Neural cell (in vitro differentiated cells): ENCODE results near the gene TBP. TPM values are rescaled to one million over a fixed set of nuclear protein-coding genes. Genes with fewer than 3 reads are reported as not detected.
"Not testable (repeated sequence)": the region's sequence is repeated elsewhere in the genome, so short reads cannot be mapped to it uniquely, and the experiment has no call there.

Experiments
- H2AFZ ChIP-seq: fragments of 200-600, 300-800 bp; sonication (generic), shearing (Covaris generic); 2 replicates; pipeline ENCODE4 v1.6.0; 2014; ENCODE audit warnings: low read depth, mild to moderate bottlenecking, antibody characterized with exemption, low read length, moderate library complexity
- H3F3A ChIP-seq: fragments of 200-600 bp; shearing (Covaris generic); 2 replicates; pipeline ENCODE4 v1.6.1; 2016; ENCODE audit warnings: mild to moderate bottlenecking, moderate library complexity, mixed read lengths, antibody characterized with exemption, low read length; ENCODE audit not compliant: insufficient read depth, poor library complexity, severe bottlenecking
- H3K27ac ChIP-seq: fragments of 200-600, 300-800 bp; sonication (generic), shearing (Covaris generic); 2 replicates; pipeline ENCODE4 v1.5.1; 2014; ENCODE audit warnings: mild to moderate bottlenecking, low read length, moderate library complexity
- H3K27me3 ChIP-seq: fragments of 300-800, 200-600 bp; sonication (generic), shearing (Covaris generic); 2 replicates; pipeline ENCODE4 v1.6.0; 2014; ENCODE audit warnings: mild to moderate bottlenecking, low read depth, low read length, moderate library complexity; ENCODE audit not compliant: insufficient read depth
- H3K36me3 ChIP-seq: fragments of 300-800, 200-600 bp; sonication (generic), shearing (Covaris generic); 2 replicates; pipeline ENCODE4 v1.5.1; 2014; ENCODE audit warnings: mild to moderate bottlenecking, antibody characterized with exemption, low read length, moderate library complexity; ENCODE audit not compliant: insufficient read depth
- H3K4me2 ChIP-seq: fragments of 300-800, 200-600 bp; sonication (generic), shearing (Covaris generic); 2 replicates; pipeline ENCODE4 v1.6.0; 2014; ENCODE audit warnings: mild to moderate bottlenecking, low read length
- H3K4me3 ChIP-seq: fragments of 300-800, 200-600 bp; sonication (generic), shearing (Covaris generic); 2 replicates; pipeline ENCODE4 v1.5.1; 2014; ENCODE audit warnings: mild to moderate bottlenecking, low read length, moderate library complexity
- H3K79me2 ChIP-seq: fragments of 200-600 bp; shearing (Covaris generic); replicated peaks from 2 replicates; pipeline ENCODE4 v1.6.0; 2014; ENCODE audit warnings: mild to moderate bottlenecking, low read length, moderate library complexity; ENCODE audit not compliant: insufficient read depth
- H3K9ac ChIP-seq: fragments of 300-800, 200-600 bp; sonication (generic), shearing (Covaris generic); 2 replicates; pipeline ENCODE4 v1.6.1; 2016; ENCODE audit warnings: mild to moderate bottlenecking, low read length, mixed read lengths
- H3K9me2 ChIP-seq: fragments of 200-600 bp; shearing (Covaris generic); 2 replicates; pipeline ENCODE4 v1.6.1; 2016; ENCODE audit warnings: mild to moderate bottlenecking, low read length, mixed read lengths; ENCODE audit not compliant: insufficient read depth
- H3K9me3 ChIP-seq: fragments of 200-600, 300-800 bp; sonication (generic), shearing (Covaris generic); 2 replicates; pipeline ENCODE4 v1.6.1; 2016; ENCODE audit warnings: mild to moderate bottlenecking, mixed run types, low read length, moderate library complexity, mixed read lengths
- H4K20me1 ChIP-seq: fragments of 200-600 bp; shearing (Covaris generic); 2 replicates; pipeline ENCODE4 v1.6.1; 2016; ENCODE audit warnings: mild to moderate bottlenecking, mixed run types; ENCODE audit not compliant: insufficient read depth
- EP300 ChIP-seq: fragments of 450-650 bp; conservative IDR thresholded peaks from 2 replicates; pipeline ENCODE4 v1.6.1; 2014; ENCODE audit warnings: antibody characterized with exemption, mild to moderate bottlenecking, moderate library complexity; ENCODE audit not compliant: poor library complexity, severe bottlenecking
- EZH2 ChIP-seq: fragments of 200-600, 300-800 bp; shearing (Covaris generic), sonication (generic); IDR thresholded peaks from 2 replicates; pipeline ENCODE4 v1.6.1; 2014; ENCODE audit warnings: antibody characterized with exemption, low read length, borderline replicate concordance, mild to moderate bottlenecking; ENCODE audit not compliant: insufficient read depth, poor library complexity, severe bottlenecking
- MXI1 ChIP-seq: fragments of 450-650 bp; conservative IDR thresholded peaks from 2 replicates; pipeline ENCODE4 v1.6.1; 2014; ENCODE audit warnings: antibody characterized with exemption, mild to moderate bottlenecking; ENCODE audit not compliant: poor library complexity, severe bottlenecking
- POLR2AphosphoS5 ChIP-seq: IDR thresholded peaks from 2 replicates; pipeline ENCODE4 v1.6.1; 2012
- RAD21 ChIP-seq: fragments of 450-650 bp; conservative IDR thresholded peaks from 2 replicates; pipeline ENCODE4 v1.6.1; 2014; ENCODE audit warnings: antibody characterized with exemption, mild to moderate bottlenecking, moderate library complexity
- SMC3 ChIP-seq: fragments of 450-650 bp; conservative IDR thresholded peaks from 2 replicates; pipeline ENCODE4 v1.6.1; 2014; ENCODE audit warnings: antibody characterized with exemption, mild to moderate bottlenecking, moderate library complexity; ENCODE audit not compliant: poor library complexity
- TAF1 ChIP-seq: IDR thresholded peaks from 2 replicates; pipeline ENCODE4 v1.6.1; 2012; ENCODE audit warnings: low read depth
- polyA plus RNA-seq: library from polyadenylated mRNA; depleted of rRNA; stranded (reverse); fragments of >200 nt; gene quantifications from 2 replicates; pipeline ENCODE4 v1.2.3, GENCODE V29; 2014
- TF ChIP-seq, protein P1 (sequence below): IDR thresholded peaks from 2 replicates; pipeline ENCODE4 v1.6.1; 2012; ENCODE audit warnings: borderline replicate concordance
- TF ChIP-seq, protein P2 (sequence below): fragments of 450-650 bp; IDR thresholded peaks from 2 replicates; pipeline ENCODE4 v1.5.1; 2014; ENCODE audit warnings: antibody characterized with exemption, mild to moderate bottlenecking, moderate library complexity; ENCODE audit not compliant: poor library complexity, severe bottlenecking

Gene TBP
- polyA plus RNA-seq, 1 donor from 2014 or later, result 30.2 TPM

DNA sequence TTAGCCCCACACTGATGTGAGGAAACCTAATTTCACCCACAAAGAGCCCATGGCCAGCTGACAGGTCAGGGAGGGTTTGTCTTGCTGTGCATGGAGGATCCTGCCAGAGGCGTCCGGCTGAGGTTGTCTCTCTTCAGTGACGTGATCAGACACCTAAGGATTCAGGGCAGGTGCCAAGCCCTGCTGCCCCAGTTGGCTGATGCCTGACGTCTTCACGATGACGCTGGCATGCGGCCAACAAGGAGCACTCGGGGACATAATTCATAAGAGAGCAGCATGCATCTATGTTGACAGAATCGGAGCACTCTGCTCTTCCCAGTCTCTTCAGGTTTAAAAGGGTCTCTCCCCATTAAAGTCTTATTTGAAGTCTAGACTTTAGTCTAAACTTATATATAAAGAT, 48.9 kb upstream of the TBP start:
- no peak overlapping the region for H3K9ac ChIP-seq
- H3K9me2 ChIP-seq, result no peaks in the 10 kb centered on the region
- no peaks in the 10 kb centered on the region for H3K79me2 ChIP-seq
- H2AFZ ChIP-seq, result no peak overlapping the region
- TF ChIP-seq, protein P1, sequence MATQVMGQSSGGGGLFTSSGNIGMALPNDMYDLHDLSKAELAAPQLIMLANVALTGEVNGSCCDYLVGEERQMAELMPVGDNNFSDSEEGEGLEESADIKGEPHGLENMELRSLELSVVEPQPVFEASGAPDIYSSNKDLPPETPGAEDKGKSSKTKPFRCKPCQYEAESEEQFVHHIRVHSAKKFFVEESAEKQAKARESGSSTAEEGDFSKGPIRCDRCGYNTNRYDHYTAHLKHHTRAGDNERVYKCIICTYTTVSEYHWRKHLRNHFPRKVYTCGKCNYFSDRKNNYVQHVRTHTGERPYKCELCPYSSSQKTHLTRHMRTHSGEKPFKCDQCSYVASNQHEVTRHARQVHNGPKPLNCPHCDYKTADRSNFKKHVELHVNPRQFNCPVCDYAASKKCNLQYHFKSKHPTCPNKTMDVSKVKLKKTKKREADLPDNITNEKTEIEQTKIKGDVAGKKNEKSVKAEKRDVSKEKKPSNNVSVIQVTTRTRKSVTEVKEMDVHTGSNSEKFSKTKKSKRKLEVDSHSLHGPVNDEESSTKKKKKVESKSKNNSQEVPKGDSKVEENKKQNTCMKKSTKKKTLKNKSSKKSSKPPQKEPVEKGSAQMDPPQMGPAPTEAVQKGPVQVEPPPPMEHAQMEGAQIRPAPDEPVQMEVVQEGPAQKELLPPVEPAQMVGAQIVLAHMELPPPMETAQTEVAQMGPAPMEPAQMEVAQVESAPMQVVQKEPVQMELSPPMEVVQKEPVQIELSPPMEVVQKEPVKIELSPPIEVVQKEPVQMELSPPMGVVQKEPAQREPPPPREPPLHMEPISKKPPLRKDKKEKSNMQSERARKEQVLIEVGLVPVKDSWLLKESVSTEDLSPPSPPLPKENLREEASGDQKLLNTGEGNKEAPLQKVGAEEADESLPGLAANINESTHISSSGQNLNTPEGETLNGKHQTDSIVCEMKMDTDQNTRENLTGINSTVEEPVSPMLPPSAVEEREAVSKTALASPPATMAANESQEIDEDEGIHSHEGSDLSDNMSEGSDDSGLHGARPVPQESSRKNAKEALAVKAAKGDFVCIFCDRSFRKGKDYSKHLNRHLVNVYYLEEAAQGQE, result no peak
- TF ChIP-seq, protein P2, sequence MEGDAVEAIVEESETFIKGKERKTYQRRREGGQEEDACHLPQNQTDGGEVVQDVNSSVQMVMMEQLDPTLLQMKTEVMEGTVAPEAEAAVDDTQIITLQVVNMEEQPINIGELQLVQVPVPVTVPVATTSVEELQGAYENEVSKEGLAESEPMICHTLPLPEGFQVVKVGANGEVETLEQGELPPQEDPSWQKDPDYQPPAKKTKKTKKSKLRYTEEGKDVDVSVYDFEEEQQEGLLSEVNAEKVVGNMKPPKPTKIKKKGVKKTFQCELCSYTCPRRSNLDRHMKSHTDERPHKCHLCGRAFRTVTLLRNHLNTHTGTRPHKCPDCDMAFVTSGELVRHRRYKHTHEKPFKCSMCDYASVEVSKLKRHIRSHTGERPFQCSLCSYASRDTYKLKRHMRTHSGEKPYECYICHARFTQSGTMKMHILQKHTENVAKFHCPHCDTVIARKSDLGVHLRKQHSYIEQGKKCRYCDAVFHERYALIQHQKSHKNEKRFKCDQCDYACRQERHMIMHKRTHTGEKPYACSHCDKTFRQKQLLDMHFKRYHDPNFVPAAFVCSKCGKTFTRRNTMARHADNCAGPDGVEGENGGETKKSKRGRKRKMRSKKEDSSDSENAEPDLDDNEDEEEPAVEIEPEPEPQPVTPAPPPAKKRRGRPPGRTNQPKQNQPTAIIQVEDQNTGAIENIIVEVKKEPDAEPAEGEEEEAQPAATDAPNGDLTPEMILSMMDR, result no peak
- TF ChIP-seq TAF1, result no peak
- TF ChIP-seq RAD21, result no peak
- TF ChIP-seq POLR2AphosphoS5, result no peak
- TF ChIP-seq SMC3, result no peak
- H3K4me2 ChIP-seq, result no peak overlapping the region
- no peaks in the 10 kb centered on the region for H3F3A ChIP-seq
- H3K27me3 ChIP-seq, result no peaks in the 10 kb centered on the region
- no peak overlapping the region for H3K27ac ChIP-seq
- H3K4me3 ChIP-seq, result no peak overlapping the region
- H3K9me3 ChIP-seq, result peaks cover 9% of the 10 kb centered on the region
- no peaks in the 10 kb centered on the region for H4K20me1 ChIP-seq
- H3K36me3 ChIP-seq, result no peaks in the 10 kb centered on the region

DNA sequence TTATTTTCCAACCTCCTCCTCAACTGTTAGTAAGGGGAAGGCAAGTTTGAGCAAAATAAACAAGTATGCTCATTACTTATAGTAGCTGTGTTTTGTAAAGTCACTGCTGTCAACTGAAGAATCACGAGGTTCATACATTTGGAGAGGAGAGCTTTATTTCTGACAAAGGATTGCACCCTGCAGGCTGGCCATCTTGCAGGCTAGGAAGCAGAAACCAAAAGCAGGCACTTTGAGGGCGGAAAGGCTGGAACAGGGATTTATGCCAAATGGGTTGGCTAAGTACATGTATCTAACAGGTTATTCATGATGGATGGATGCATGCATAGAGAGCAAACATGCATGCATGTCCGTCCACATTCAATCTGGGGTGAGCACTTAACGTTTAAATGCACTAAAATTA, 47.7 kb upstream of the TBP start:
- H3F3A ChIP-seq, result no peaks in the 10 kb centered on the region
- H3K9me2 ChIP-seq, result no peaks in the 10 kb centered on the region
- H3K9ac ChIP-seq, result no peak overlapping the region
- no peaks in the 10 kb centered on the region for H3K79me2 ChIP-seq
- H2AFZ ChIP-seq, result no peak overlapping the region
- H3K27ac ChIP-seq, result no peak overlapping the region
- TF ChIP-seq POLR2AphosphoS5 (no peak), EZH2 (no peak), TAF1 (no peak), EP300 (no peak), RAD21 (no peak), SMC3 (no peak), MXI1 (no peak)
- TF ChIP-seq, protein P2, result no peak
- TF ChIP-seq, protein P1, result no peak
- no peak overlapping the region for H3K4me2 ChIP-seq
- H4K20me1 ChIP-seq, result no peaks in the 10 kb centered on the region
- H3K36me3 ChIP-seq, result no peaks in the 10 kb centered on the region
- H3K4me3 ChIP-seq, result no peak overlapping the region
- H3K9me3 ChIP-seq, result peaks cover 5% of the 10 kb centered on the region
- no peaks in the 10 kb centered on the region for H3K27me3 ChIP-seq

DNA sequence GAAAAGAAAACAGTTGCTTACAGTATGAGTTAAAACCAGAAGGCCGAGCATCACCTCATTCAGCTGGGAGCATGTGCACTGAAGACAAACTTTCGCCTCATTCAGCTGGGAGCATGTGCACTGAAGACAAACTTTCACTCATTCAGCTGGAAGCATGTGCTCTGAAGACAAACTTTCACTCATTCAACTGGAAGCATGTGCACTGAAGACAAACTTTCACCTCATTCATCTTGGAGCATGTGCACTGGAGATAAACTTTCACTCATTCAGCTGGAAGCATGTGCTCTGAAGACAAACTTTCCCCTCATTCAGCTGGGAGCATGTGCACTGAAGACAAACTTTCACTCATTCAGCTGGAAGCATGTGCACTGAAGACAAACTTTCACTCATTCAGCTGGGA, 46.4 kb upstream of the TBP start:
- not testable (repeated sequence) for H3K4me2 ChIP-seq, H4K20me1 ChIP-seq, H3K79me2 ChIP-seq, H3K9ac ChIP-seq, H3K36me3 ChIP-seq, H2AFZ ChIP-seq, H3F3A ChIP-seq, H3K27me3 ChIP-seq, H3K4me3 ChIP-seq, H3K27ac ChIP-seq, H3K9me2 ChIP-seq, H3K9me3 ChIP-seq
